Measurements from ENCODE around the gene PRKAB2.

Gene PRKAB2

DNA sequence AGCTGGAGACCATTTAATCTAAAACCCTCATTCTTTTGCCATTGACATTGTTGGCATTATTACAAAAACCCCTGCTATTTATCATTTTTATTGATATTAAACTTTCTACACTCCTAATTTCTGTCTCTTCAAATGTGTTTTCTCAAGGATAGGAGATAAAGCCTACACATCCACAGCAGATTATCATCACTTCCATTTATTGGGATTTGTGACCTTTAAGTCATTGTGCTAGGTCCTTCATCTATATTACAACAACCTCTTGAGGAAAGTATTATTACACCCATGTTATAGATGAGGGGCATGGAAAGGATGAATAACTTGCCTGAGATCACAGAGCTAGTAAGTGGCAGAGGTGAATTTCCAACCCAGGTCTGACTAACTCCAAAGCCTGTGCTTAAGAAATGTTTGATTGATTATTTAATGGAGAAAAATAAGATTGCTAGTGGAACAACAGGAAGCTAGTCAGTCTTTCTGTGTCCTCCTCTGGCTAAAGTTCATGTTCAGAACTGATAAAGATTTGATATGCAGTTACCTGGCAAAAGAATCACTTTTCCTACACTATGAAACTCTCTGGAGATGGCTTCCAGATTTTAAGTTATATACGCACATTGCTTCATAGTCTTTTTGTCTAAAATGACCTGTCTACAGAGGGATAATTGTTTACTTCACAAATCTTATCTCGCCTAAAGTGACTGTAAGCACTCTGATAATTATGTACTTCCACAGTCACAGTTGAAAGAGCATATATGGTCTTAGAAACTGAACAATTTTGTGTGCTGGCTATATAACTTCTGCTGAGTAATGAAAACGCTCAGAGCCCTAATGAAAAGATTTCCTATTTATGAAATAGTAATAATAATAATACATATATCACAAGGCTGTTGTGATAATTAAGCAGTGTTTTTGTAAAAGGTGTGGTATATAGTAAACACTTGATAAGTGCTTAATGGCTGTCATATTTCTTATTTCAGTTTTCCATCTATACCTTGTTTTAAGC lies 37.9 kb upstream of the PRKAB2 start:
- Histone ChIP-seq H3K36me3 (replicated peaks) (no peaks in the 10 kb centered on the region), H3K27ac (no peak overlapping the region), H3K4me3 (ENCODE audit: low read depth, low read length) (no peak overlapping the region), H3K27me3 (replicated peaks) (no peaks in the 10 kb centered on the region)
- in situ Hi-C loops (cut with HindIII; ENCODE audit: low pct_ligation_motif_present, low sequenced_read_pairs), result no loop called here
- TF ChIP-seq CTCF (IDR thresholded peaks at IDR 0.05; ENCODE audit: low read depth, low read length, missing control alignments), result no peak
- no peak for DNase-seq

- no peak for TF ChIP-seq CTCF (IDR thresholded peaks at IDR 0.05; ENCODE audit: low read depth, low read length, missing control alignments)
- no peak overlapping the region for H3K4me3 ChIP-seq (ENCODE audit: low read depth, low read length)
- H3K27ac ChIP-seq, result no peak overlapping the region
- no peak for DNase-seq
- H3K27me3 ChIP-seq (replicated peaks), result no peaks in the 10 kb centered on the region
- no peaks in the 10 kb centered on the region for H3K36me3 ChIP-seq (replicated peaks)
- in situ Hi-C loops (cut with HindIII; ENCODE audit: low pct_ligation_motif_present, low sequenced_read_pairs), result no loop called here
Measured at GRCh38 chr1:147208619-147209018, 36.3 kb upstream of the PRKAB2 start.

DNA sequence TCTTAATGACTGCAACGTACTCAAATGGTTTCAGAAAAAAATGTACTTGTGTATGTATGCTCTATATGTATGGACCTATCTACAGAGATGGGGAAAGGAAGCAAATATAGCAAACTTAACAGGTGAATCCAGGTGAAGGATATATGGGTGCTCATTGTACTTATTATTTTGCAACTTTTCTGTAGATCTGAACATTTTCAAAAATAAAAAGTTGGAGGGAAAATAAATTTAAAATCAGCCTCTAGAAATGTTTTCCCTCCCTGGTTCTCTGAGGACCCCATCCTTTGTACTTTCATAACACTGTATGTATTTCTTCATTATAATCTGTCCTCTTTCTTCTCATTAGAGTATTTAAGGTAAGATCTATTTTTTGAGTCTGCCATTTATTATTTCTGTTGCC lies 34.9 kb upstream of the PRKAB2 start:
- Histone ChIP-seq H3K36me3 (replicated peaks) (no peaks in the 10 kb centered on the region), H3K4me3 (ENCODE audit: low read depth, low read length) (no peak overlapping the region), H3K27ac (no peak overlapping the region), H3K27me3 (replicated peaks) (no peaks in the 10 kb centered on the region)
- in situ Hi-C loops (cut with HindIII; ENCODE audit: low pct_ligation_motif_present, low sequenced_read_pairs), result no loop called here
- DNase-seq, result no peak
- TF ChIP-seq CTCF (IDR thresholded peaks at IDR 0.05; ENCODE audit: low read depth, low read length, missing control alignments), result no peak

DNA sequence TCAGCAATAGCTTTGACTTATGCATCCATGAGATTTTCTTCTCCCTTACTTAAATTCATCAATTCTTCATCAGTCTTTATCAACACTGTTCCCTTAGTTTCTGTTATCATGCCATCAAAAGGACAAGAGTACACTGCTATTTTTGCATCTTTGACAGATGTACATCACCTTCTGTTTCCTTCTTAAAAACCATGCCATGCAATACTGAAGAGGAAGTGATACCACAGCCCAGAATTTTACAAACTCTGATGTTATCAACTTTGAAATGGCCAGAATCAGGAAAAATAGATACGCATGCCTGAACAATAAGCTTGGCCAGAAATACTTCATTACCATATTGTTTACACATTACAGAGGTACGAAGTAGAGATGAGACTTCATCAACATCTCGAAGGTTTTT lies 31.8 kb upstream of the PRKAB2 start:
- Histone ChIP-seq H3K27me3 (replicated peaks) (no peaks in the 10 kb centered on the region), H3K27ac (no peak overlapping the region), H3K36me3 (replicated peaks) (no peaks in the 10 kb centered on the region), H3K4me3 (ENCODE audit: low read depth, low read length) (no peak overlapping the region)
- in situ Hi-C loops (cut with HindIII; ENCODE audit: low pct_ligation_motif_present, low sequenced_read_pairs), result no loop called here
- TF ChIP-seq CTCF (IDR thresholded peaks at IDR 0.05; ENCODE audit: low read depth, low read length, missing control alignments), result no peak
- no peak for DNase-seq

GRCh38 chr1:147202576-147202975 lies 30.3 kb upstream of the PRKAB2 start:
- Histone ChIP-seq H3K27ac (no peak overlapping the region), H3K36me3 (replicated peaks) (no peaks in the 10 kb centered on the region), H3K4me3 (ENCODE audit: low read depth, low read length) (no peak overlapping the region), H3K27me3 (replicated peaks) (no peaks in the 10 kb centered on the region)
- in situ Hi-C loops (cut with HindIII; ENCODE audit: low pct_ligation_motif_present, low sequenced_read_pairs), result no loop called here
- no peak for DNase-seq
- TF ChIP-seq CTCF (IDR thresholded peaks at IDR 0.05; ENCODE audit: low read depth, low read length, missing control alignments), result no peak
